ENCODE measurements around the gene GALR1.
A peak's percentile ranks its signal among the peaks of the same experiment; 100 is the strongest.

Gene GALR1

DNA sequence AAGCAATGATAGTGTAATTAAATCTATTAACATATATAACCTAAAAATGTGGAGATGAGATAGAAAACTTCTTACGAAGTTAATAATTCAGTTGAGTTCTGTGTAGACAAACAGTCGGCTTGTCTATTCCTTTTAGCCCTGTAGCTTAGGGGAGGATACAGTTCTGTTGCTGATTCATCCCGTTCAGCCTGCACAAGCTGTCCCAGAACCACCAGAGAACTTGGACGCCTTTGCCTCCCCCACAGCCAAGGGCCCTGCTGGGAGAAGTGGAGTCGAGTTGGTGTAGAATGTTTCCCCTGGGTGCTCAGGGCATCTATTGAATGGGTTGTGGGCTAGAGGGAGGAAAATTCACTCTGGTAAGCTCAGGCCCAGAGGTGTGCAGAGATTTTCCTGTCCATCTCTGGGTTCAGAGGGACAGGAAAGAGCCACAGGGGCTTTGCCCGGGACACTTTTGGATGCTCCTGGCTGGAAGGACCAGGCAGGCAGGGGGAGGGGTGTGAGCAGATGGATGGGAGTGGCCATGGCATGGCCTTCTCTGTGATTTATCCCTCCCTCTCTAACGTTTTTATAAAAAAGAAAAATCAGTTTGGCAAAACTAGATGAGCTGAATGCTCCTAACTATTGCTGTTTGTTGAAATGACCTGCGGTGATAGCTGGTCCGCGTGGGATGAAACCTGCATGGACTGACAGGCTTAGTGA lies 42.8 kb upstream of the GALR1 start:
- TF ChIP-seq, protein P1, sequence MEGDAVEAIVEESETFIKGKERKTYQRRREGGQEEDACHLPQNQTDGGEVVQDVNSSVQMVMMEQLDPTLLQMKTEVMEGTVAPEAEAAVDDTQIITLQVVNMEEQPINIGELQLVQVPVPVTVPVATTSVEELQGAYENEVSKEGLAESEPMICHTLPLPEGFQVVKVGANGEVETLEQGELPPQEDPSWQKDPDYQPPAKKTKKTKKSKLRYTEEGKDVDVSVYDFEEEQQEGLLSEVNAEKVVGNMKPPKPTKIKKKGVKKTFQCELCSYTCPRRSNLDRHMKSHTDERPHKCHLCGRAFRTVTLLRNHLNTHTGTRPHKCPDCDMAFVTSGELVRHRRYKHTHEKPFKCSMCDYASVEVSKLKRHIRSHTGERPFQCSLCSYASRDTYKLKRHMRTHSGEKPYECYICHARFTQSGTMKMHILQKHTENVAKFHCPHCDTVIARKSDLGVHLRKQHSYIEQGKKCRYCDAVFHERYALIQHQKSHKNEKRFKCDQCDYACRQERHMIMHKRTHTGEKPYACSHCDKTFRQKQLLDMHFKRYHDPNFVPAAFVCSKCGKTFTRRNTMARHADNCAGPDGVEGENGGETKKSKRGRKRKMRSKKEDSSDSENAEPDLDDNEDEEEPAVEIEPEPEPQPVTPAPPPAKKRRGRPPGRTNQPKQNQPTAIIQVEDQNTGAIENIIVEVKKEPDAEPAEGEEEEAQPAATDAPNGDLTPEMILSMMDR (IDR thresholded peaks at IDR 0.05; ENCODE audit: low read depth, low read length, missing control alignments) = no peak
- DNase-seq (ENCODE audit: low read depth) = peak; percentile 18
- in situ Hi-C loops (cut with HindIII; ENCODE audit: low sequenced_read_pairs) = no loop called here
- H3K4me3 ChIP-seq (ENCODE audit: low read depth, low read length) = no peak overlapping the region

DNA sequence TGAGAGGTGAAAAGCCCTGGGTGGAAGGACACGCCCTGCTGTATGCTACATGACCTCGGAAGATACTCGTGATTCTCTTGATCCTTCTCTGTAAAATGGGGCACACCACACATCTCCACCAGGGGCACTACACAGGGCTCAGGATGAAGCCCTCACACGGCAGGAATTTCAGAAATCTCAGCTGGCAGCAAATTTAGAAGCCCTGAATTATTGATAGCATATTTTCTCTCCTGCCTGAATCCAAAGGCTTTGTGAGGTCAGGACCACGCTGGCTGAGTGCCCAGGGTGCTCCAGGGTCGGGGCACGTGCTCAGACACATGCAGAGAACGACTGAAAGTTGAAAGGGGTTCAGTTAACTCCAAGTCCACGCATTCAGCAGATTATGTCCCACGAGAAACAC lies 42.1 kb upstream of the GALR1 start:
- in situ Hi-C loops (cut with HindIII; ENCODE audit: low sequenced_read_pairs) = no loop called here

DNA sequence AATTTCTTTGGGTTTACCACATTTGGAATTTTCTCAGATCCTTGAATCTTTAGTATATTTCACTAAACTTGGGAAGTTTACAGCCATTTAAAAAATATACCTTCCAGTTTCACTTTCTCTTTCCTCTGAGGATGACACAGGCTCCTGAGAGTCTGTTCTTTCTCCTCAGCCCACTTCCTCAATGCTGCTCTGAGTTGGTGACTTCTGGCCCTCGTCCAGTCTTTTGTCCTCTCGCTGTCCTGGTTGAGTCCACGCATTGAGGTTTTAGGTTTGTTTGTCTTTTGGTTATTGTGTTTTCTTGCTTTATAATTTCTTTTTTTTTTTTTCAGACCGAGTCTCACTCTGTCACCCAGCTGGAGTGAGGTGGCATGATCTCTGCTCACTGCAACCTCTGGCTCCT lies 40.7 kb upstream of the GALR1 start:
- TF ChIP-seq, protein P1 (IDR thresholded peaks at IDR 0.05; ENCODE audit: low read depth, low read length, missing control alignments) = no peak
- peak overlapping the region; percentile 12 for H3K4me3 ChIP-seq (ENCODE audit: low read depth, low read length)
- in situ Hi-C loops (cut with HindIII; ENCODE audit: low sequenced_read_pairs) = no loop called here
- peak; percentile 36 for DNase-seq (ENCODE audit: low read depth)

More for the DNA sequence above, 42.1 kb upstream of the GALR1 start:
- TF ChIP-seq, protein P1 (IDR thresholded peaks at IDR 0.05; ENCODE audit: low read depth, low read length, missing control alignments) = peak; percentile 62
- DNase-seq (ENCODE audit: low read depth) = peak; percentile 33
- no peak overlapping the region for H3K4me3 ChIP-seq (ENCODE audit: low read depth, low read length)

DNA sequence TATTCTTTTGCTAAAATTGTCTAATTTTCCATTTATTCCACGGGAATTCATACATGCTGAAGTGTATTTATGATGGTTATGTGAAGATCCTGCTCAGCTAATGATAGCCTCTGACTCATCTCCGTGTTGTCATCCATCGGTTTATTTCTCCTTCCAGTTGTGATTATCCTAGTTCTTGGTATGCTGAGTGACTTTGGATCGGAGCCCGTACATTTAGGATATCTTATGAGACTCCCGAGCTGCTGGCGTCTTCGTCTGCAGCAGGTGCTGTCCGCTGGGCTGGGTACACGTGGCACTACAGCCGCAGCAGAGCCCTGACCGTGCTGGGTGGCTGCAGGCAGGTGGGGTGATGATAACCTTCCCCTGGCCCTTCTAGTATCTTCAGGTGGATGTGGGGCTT lies 40.1 kb upstream of the GALR1 start:
- TF ChIP-seq, protein P1 (IDR thresholded peaks at IDR 0.05; ENCODE audit: low read depth, low read length, missing control alignments) = no peak
- in situ Hi-C loops (cut with HindIII; ENCODE audit: low sequenced_read_pairs) = no loop called here
- DNase-seq (ENCODE audit: low read depth) = no peak
- H3K4me3 ChIP-seq (ENCODE audit: low read depth, low read length) = no peak overlapping the region

DNA sequence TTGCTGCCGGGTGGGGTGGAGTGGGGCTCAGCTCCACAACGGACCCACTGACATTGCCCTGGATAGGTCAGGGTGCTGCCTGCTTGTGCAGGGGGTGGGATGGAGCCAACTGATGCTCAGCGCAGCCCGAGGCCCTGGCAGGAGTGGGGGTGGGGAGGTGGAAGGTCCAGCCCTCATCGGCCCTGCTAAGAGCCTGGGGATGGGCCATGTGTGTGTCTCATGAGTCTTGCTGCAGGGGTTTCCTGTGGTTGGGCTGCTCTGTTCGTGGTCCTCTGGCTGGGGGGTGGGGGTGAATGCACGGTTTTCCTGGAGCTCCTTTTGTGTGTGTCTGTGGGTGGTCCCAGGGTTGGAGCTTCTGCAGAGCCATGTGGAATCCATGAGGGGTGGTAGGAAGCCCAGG lies 39.4 kb upstream of the GALR1 start:
- TF ChIP-seq, protein P1 (IDR thresholded peaks at IDR 0.05; ENCODE audit: low read depth, low read length, missing control alignments) = no peak
- in situ Hi-C loops (cut with HindIII; ENCODE audit: low sequenced_read_pairs) = no loop called here
- DNase-seq (ENCODE audit: low read depth) = no peak
- no peak overlapping the region for H3K4me3 ChIP-seq (ENCODE audit: low read depth, low read length)

DNA sequence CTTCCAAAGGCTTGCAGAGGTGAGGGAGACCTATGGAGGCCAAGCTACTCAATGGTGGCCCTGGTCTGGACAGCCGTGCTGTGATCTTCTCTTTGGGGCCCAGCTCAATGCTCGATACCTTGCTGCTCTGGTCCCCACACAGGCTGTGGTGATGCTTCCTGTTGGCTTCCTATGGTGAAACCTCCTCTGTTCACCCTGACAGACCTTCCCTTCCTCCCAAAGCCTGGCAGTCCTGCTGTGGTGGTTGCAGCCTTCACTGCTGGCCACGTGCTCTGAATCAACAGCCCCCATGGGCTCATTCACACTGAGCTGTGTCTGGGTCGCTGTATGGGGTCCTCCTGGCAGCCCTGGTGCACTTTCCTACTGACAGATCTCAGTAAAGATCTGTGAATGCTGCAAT lies 31.0 kb upstream of the GALR1 start:
- TF ChIP-seq, protein P1 (IDR thresholded peaks at IDR 0.05; ENCODE audit: low read depth, low read length, missing control alignments) = no peak
- in situ Hi-C loops (cut with HindIII; ENCODE audit: low sequenced_read_pairs) = no loop called here
- no peak overlapping the region for H3K4me3 ChIP-seq (ENCODE audit: low read depth, low read length)

More for the DNA sequence above, 31.0 kb upstream of the GALR1 start:
- DNase-seq (ENCODE audit: low read depth) = no peak

Measured in astrocyte of the cerebellum (primary cell).